ENCODE data around the gene METTL16. TPM values are rescaled to one million over a fixed set of nuclear protein-coding genes. Genes with fewer than 3 reads are reported as not detected.

Gene METTL16
- total RNA-seq (2021): 45.9 to 54.1 TPM (median 51.1 TPM) in 3 replicates
- Bru-seq, nascent RNA: percentile 72 among the genes with signal in this experiment
- long read RNA-seq, experiment 1, full-length matches to known transcripts: 37 of 137 reads
- long read RNA-seq, experiment 1, partial matches to known transcripts: 12 of 137 reads
- long read RNA-seq, experiment 1, other reads (novel, unspliced or antisense): 88 of 137 reads
- long read RNA-seq, experiment 2, full-length matches to known transcripts: 1 of 36 reads
- long read RNA-seq, experiment 2, partial matches to known transcripts: 33 of 36 reads
- long read RNA-seq, experiment 2, other reads (novel, unspliced or antisense): 2 of 36 reads
- long read RNA-seq, experiment 3, full-length matches to known transcripts: 2 of 10 reads
- long read RNA-seq, experiment 3, partial matches to known transcripts: 2 of 10 reads
- long read RNA-seq, experiment 3, other reads (novel, unspliced or antisense): 6 of 10 reads

- TF ChIP-seq ZNF232 (CRISPR knock-in tag; IDR thresholded peaks at IDR 0.05): 0 out of 2 replicates have a peak, but pooled peaks have one; percentile 54
- TF ChIP-seq CBFB (CRISPR knock-in tag; IDR thresholded peaks at IDR 0.05; ENCODE audit: low read depth): no peak
- TF ChIP-seq ETV6 (CRISPR knock-in tag; IDR thresholded peaks at IDR 0.05): peak; percentile 56; the same call in 1 of the 2 replicates
- no peak for TF ChIP-seq TCF7 (CRISPR knock-in tag; IDR thresholded peaks at IDR 0.05; ENCODE audit: low read depth)
- TF ChIP-seq FOXP1 (CRISPR knock-in tag; IDR thresholded peaks at IDR 0.05; ENCODE audit: borderline replicate concordance): no peak
- TF ChIP-seq OVOL2 (CRISPR knock-in tag; IDR thresholded peaks at IDR 0.05; ENCODE audit: borderline replicate concordance): no peak
- TF ChIP-seq MAX (CRISPR knock-in tag; IDR thresholded peaks at IDR 0.05): peak; percentile 65
- peak; percentile 50; the same call in 1 of the 2 replicates for TF ChIP-seq SMAD3 (CRISPR knock-in tag; IDR thresholded peaks at IDR 0.05; ENCODE audit: borderline replicate concordance)
- TF ChIP-seq AR (CRISPR knock-in tag; IDR thresholded peaks at IDR 0.05): 0 out of 2 replicates have a peak, but pooled peaks have one; percentile 56
- peak; percentile 35; the same call in 1 of the 2 replicates for TF ChIP-seq USF2 (CRISPR knock-in tag; IDR thresholded peaks at IDR 0.05)
- TF ChIP-seq ZBTB21 (CRISPR knock-in tag; IDR thresholded peaks at IDR 0.05; ENCODE audit: borderline replicate concordance): 0 out of 2 replicates have a peak, but pooled peaks have one; percentile 12
- no peak for TF ChIP-seq AFF4 (CRISPR knock-in tag; IDR thresholded peaks at IDR 0.05; ENCODE audit: borderline replicate concordance)
- TF ChIP-seq TEAD1 (CRISPR knock-in tag; IDR thresholded peaks at IDR 0.05): peak; percentile 63; the same call in 1 of the 2 replicates
- TF ChIP-seq SP1 (CRISPR knock-in tag; conservative IDR thresholded peaks at IDR 0.05): peak; percentile 44; the same call in 1 of the 2 replicates
- no peak for TF ChIP-seq IRF1 (CRISPR knock-in tag; IDR thresholded peaks at IDR 0.05)
- TF ChIP-seq FOXK1 (CRISPR knock-in tag; IDR thresholded peaks at IDR 0.05): 0 out of 2 replicates have a peak, but pooled peaks have one; percentile 41
- ChIA-PET CTCF (interaction anchor here (0.6 to 2.4 kb wide), 4 partner anchors 13 to 197 kb away, joined by 3 to 13 read pairs (median 4); no protein-coding TSS in a partner anchor), POLR2A (interaction anchor here (0.6 to 1.3 kb wide), 3 partner anchors 13 to 114 kb away, joined by 3 to 8 read pairs (median 5); partner anchors contain the start of gene PAFAH1B1)
- DNase-seq (ENCODE audit: low spot score) (peak; percentile 98), ATAC-seq (peak; percentile 99)
- Mint-ChIP-seq H3K4me3 (no peak within 1 kb of the TSS), H3K27me3 (ENCODE audit: low read depth) (no peaks in the 10 kb centered on the region), H3K4me1 (peaks cover 4% of the 10 kb centered on the region), H3K36me3 (peaks cover 18% of the 10 kb centered on the region), H3K9me3 (peaks cover 13% of the 10 kb centered on the region), H3K27ac (peak within 1 kb of the TSS; percentile 28; the same call in 1 of the 2 replicates)
Observed at GRCh38 chr17:2511462-2512369, at the start of gene METTL16. TSS of gene METTL16 (minus strand) at chr17:2511888. CDS start at chr17:2502331, 9,557 bp downstream.
